HG03442 (cell line): ENCODE measurements around the gene STARD9.

Experiments used
- ATAC-seq: cut with Tn5 transposase; IDR thresholded peaks from one replicate; pipeline ENCODE4 v1.9.1; 2021; ENCODE audit warnings: mild to moderate bottlenecking, moderate library complexity; ENCODE audit not compliant: unreplicated experiment

STARD9 gene

DNA sequence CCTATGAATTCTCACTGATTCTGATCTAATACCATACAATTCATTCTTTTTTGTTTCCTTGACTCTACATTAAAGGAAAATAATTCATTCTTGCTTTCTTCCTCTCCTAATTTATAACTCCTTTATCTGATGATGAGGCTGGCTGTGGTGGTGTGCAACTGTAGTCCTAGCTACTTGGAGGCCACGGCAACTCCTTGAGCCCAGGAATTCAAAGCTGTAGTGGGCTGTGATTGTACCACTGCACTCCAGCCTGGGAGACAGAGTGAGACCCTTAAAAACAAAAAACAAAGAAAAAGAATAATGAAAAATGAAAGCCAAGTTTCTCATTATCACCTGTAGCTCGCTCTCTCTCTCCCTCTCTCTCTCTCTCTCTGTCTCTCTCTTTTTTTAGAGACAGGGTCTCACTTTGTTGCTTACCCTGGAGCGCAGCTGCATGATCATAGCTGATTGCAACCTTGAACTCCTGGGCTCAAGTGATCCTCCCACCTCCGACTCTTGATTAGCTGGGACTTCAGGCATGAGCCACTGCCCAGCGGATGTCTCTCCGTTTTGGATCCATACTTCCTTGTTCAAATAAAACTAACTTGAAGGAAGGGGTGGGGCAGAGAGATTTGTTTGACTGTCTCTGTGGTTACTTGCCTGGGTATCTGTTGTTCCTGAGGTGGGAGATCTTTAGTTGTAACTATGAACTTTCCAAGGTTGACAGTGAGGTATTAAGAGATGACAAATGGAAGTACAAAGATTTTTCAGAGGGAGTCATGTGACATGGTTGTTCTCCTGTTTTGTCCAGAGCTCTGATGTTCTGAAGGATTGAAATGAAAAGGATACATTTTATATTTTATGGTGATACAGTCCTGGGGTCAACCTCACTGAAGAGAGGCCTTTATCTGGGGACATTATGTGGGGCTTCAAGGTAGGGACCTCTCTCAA lies 46.9 kb downstream of the STARD9 start:
- no peak for ATAC-seq

DNA sequence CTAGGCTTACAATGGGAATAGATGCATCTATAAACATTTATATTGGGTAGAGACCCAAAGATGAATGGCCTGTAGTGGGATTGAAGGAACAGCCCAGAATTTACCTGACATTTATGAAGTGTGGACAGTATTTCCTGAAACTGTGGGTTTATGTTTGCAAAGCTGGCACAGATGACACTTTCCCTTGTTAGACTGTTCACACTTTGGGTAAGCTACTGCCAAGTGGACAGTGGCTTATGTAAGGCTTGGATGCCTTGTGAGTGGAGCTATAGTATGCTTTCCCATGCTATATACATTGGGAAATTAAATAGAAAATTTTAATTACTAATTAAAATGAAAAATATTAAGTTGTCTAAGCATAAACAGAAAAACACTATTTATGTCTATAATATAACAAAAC lies 48.5 kb downstream of the STARD9 start:
- ATAC-seq = no peak

DNA sequence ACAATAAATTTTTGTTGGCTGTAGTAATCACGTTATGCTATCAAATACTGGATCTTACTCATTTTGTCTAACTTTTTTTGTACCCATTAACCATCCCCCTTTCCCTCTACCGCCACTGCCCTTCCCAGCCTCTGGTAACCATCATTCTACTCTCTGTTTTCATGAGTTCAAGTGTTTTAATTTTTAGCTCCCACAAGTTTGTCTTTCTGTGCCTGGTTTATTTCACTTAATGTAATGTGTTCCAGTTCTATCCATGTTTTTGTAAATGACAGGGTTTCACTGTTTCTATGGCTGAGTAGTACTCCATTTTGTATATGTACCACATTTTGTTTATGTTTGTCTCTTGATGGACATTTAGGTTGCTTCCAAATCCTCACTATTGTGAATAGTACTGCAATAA lies 52.1 kb downstream of the STARD9 start:
- no peak for ATAC-seq

DNA sequence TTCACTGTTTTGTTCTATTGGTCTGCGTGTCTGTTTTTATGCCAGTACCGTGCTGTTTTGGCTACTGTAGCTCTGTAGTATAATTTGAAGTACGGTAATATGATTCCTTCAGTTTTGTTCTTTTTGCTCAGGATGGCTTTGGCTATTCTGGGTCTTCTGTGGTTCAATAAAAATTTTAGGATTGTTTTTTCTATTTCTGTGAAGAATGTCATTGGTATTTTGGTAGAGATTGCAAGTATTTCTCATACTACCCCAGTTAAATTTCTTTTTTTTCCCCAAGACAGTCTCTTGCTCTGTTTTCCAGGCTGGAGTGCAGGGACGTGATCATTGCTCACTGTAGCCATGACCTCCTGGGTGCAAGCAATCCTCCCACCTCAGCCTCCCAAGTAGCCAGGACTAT lies 53.4 kb downstream of the STARD9 start:
- ATAC-seq = no peak

DNA sequence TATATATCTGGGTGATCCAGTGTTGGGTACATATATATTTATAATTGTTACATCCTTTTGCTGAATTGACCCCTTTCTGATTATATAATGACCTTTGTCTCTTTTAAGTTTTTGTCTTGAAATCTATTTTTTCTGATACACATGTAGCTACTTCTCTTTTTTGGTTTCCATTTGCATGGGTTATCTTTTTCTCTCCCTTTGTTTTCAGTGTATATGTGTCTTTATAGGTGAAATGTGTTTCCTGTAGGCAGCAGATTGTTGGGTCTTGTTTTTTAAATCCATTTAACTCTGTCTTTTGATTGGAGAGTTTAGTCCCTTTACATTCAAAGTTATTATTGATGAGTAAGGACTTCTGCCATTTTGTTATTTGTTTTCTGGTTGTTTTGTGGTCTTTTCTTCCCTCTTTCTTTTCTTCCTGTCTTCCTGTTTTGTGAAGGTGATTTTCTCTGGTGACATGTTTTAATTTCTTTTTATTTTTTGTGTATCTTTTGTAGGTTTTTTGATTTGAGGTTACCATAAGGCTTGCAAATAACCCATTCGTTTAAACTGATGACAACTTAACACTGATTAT lies 56.8 kb downstream of the STARD9 start:
- no peak for ATAC-seq

DNA sequence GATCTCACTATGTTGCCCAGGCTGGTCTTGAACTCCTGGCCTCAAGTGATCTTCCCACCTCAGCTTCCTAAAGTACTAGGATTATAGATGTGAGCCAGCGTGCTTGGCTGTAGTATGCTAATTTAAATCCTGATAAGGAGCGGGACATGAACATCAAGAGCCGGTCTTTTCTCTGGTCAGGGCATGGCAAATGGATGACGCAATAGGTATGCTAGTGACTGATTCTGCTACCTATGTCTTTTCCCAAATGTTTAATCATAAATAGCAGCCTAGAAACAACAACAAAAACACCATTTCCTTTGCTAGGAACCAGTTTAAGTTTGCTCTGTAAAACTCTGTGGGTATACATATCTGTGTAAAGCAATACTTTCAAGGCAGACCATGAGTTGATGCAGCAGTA lies 64.7 kb downstream of the STARD9 start:
- ATAC-seq = no peak

DNA sequence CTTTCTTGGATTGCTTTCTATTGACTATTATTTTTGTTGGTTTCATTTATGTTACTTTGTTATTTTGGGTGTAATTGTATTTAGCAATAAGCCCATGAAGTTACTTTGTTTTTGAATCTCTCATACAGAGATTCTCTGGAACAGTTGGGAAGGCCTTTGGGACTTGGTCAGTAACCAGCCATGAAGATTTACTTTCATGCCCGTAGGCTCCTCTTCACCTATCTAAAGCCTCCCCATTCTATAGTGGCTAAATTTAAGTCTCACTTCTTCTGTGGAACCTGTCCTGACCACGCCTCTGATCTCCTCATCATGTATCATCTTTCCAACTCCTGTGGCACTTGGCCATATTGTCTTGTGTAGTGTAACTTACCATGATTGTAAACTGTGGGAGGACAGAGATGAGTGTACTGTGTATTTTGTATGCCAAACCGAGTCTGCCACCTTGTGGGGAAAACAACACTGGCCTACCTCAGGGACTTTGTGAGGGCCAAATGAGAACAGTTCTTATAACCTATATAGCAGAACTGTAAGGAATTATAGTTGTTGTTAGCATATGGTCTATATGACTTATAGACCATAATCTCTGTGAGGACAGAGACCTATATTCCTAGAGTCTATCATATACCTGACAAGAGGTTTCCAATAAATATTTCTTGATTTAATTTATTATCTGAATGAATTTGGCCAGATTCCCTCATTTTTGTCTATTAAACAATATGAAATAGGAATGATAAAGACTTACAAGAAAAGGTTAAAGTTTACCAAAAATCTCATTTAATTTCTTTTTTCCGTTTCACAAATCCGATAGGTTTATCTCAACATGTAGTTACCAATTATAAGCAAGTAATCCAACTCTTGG lies 75.0 kb downstream of the STARD9 start:
- ATAC-seq = peak; percentile 67

DNA sequence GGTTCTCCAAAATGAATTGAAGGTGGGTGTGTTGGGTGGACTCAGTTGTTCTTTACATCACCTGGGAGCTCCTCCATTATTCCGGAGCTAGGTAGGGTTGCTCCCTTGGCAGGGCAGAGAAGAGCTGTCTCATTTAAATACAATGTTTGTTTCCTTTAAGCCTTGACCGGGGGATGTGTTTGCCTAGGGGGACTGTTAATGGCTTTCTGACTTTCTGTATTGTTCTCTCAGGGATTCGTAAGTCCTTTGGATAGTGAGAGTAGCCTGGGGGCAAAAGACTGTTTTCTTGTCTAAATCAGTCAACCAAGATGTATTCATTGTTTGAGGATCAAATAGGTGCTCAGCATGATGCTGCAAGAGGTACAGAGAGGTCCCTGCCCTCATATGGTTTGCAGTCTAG lies 90.4 kb downstream of the STARD9 start:
- ATAC-seq = no peak

DNA sequence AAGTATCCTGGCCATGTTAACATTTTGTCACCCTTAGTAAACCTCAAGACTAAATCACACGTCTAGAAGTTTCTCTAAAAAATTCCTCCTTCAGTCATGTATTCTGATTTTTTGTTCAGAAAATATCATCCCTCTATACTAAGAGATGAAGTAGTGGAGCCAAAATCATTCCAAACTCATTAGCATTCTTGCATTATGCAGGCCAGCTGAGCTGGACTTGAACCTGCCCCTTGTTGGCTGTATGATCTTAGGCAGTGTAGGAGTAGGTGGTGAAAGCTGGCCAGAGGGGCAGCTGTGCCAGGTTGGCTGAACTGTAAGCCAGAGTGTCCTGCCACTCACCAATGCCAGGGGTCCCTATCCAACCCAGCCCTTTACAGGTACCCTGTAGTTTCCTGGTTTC lies 92.4 kb downstream of the STARD9 start:
- no peak for ATAC-seq

DNA sequence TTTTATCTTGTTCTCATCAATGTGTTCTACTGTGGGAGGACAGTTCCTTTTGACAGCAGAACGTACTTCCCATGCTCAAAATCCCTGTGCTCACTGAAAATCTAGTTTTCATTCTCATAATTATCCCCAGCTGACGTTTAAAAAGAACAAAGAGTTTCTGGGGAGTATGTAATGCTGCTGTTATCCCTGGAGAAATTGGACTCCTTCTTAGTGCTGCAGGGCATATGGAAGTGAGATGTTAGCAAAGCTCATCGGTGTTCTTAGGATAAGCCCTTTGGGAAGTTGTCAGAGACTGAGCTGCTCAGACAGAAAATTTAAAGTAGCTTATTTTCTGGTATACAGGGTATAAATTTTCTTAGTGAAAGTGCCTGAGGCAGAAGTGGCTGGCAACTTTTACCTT lies 95.0 kb downstream of the STARD9 start:
- no peak for ATAC-seq

DNA sequence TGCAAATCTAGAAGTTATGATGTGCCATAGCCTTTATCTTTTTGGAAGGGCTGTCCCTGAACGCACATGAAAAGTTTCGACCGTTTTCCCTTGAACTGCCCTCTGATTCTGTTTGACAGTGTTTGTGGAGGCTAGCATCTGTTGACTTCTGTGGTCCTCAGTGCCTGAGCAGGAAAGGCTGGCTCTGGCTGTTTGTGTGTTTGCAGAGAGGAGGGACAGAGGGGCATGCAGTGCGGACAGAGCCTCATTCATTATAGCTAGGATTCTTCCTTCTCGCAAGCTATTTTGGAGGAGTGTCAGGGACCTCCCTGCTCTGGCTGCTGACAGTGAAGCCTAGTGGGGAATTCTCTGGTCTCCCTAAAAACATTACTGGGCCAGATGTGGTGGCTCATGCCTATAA lies 97.0 kb downstream of the STARD9 start:
- ATAC-seq = no peak

DNA sequence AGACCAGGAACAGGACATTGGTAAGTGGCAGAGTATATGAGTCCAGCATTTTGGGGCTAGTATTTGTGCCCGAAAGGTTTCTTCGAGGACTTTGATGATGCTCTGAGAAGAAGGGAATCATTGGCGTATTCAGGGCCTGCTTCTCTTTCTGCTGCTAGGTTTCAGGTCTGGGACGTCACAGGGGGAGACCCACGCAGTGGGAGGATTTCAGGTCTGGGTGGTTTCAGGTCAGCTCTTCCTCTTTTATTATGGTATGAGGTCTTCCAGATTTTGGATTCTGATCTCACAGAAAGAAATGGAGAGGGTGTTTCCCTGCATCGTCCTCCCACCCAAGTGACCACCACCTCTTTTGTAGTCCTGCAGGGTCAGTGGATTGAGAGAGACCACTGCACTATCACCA lies 99.1 kb downstream of the STARD9 start:
- no peak for ATAC-seq

DNA sequence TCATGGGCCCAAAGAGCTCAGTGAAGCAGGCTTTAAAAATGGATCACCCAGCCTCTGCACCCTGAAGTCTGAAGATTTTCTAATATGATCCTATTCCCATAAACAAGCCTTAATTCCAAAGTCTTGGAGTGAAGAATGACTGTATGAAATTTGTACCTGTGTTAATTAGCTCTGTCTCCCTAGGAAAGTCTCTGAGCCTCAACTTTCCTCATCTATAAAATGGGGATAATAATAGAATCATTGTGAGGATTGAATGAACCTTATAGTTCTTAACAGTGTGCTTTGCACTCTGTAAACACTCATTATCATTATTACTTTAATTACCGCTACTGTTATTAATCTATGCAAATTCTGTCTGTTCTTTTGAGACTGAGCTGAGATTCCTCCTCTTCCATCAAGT lies 99.6 kb downstream of the STARD9 start:
- ATAC-seq = no peak

DNA sequence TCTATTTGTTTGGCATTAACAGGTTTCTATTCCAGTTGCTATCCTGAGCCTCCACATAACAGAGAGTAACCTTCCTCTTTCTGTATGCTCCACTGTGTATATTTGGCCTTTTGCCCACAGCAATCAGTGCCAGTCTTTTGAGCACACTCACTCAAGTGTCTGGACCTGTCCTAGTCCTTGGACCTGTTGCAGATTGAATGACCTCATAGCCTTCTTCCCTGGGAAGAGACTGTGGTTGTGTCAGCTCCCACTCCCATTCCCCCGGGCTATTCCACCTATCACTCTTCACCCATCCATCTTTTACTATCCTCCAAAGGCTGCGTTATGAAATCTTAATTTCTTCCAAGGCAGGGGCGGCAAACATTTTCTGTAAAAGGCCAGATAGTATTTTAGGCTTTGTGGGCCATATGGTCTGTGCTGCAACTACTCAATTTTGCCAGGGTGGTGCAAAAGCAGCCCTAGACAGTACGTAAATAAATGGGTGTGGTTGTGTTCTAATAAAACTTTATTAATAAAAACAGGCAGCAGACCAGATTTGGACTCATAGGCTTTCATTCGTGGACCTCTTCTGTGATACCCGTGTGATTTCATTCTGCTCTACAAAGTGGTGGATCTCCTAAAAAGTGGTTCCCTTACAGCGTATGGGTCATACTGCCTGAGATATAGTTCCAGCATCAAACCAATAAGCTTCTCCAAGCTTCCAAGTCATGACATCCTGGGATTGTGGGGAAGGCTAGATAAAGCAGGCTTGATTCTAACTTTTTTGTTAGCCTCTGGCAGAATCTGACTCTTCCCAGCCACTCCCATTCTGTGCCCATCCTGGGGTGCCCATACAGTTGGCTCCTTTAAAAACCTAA lies 104.1 kb downstream of the STARD9 start:
- no peak for ATAC-seq

DNA sequence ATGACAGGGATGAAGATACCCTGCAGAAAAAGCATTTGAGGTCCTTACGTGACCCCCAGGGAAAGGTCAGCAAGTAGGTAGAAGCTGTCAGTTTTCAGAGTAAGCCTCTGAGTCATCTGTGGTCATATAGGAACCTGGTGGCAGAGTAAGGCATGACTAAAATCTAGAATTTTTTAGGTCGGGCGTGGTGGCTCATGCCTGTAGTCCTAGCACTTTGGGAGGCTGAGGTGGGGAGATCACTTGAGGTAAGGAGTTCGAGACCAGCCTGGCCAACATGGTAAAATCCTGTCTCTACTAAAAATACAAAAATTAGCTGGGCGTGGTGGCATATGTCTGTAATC lies 104.7 kb downstream of the STARD9 start:
- ATAC-seq = peak; percentile 43

DNA sequence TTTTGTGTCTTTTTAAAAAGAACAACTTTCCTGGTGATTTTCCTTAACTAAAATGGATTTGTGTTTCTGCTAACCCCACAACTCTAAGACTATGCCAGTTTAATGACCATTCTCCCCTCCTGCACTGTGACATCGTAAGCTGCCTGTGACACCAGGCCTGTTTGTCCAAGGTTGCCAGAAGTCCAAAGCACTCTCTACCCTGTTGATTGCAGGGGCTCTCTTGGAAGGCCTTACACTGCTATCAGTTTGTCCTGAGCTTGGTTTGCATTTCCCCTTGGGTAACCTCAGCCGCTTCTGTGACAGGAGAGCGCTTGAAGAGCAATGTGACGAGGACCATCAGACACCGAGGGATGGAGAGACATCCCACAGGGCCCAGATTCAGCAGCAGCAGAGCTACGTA lies 105.7 kb downstream of the STARD9 start:
- ATAC-seq = no peak

DNA sequence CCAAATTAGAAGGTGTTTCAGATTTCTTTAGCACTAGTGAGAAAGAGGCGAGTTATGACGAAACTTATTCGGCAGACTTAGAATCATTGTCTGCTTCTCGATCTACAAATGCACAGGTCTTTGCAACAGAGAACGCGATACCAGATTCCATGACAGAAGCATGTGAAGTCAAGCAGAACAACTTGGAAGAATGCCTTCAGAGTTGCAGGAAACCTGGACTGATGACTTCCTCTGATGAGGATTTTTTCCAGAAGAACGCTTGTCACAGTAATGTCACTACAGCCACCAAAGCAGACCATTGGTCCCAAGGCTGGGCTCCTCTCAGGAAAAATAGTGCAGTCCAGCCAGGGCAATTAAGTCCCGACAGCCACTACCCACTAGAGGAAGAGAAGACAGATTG lies 110.9 kb downstream of the STARD9 start:
- ATAC-seq = no peak

DNA sequence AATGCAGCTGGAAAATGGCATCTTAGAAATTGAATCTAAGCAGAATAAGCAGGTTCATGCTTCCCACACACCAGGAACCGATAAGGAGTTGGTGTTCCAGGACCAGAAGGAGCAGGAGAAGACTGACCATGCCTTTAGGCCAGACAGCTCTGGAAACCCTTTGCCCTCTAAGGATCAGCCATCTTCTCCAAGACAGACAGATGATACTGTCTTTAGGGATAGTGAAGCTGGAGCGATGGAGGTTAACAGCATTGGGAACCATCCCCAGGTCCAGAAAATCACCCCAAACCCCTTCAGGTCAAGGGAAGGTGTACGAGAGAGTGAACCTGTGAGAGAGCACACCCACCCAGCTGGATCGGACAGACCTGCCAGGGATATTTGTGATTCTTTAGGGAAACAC lies 112.3 kb downstream of the STARD9 start:
- ATAC-seq = no peak

DNA sequence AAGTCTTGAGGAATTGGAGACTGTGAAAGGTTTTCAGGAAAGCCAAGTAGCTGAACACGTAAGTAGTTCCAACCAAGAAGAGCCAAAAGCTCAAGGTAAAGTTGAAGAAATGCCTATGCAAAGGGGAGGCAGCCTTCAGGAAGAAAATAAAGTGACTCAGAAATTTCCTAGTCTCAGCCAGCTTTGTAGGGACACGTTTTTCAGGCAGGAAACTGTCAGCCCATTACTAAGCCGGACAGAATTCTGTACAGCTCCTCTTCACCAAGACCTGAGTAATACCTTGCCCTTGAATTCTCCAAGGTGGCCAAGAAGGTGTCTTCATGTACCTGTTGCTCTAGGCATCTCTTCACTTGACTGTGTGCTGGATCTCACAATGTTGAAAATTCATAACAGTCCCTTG lies 112.9 kb downstream of the STARD9 start:
- ATAC-seq = no peak

DNA sequence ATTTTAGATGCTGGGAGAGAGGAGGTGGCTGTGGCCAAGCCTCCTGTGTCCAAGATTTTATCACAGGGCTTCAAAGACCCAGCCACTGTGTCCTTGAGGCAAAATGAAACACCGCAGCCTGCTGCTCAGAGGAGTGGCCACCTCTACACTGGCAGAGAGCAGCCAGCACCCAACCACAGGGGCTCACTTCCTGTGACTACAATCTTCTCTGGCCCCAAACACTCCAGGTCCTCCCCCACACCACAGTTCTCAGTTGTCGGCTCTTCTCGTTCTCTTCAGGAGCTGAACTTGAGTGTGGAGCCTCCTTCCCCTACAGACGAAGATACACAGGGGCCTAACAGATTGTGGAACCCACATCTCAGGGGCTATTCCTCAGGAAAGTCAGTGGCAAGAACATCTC lies 115.9 kb downstream of the STARD9 start:
- no peak for ATAC-seq

DNA sequence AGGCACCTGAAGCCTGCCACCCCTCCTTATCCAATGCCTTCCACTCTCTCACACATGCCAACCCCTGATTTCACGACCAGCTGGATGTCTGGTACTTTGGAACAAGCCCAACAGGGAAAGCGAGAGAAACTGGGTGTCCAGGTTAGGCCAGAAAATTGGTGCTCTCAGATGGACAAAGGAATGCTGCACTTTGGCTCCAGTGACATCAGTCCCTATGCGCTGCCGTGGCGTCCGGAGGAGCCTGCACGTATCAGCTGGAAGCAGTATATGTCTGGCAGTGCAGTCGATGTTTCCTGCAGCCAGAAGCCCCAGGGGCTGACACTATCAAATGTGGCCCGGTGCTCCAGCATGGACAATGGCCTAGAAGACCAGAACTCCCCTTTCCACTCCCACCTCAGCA lies 116.4 kb downstream of the STARD9 start:
- ATAC-seq = no peak
